GM19193 (cell line): ENCODE results near the gene CABLES1.

Experiments
- POLR2A ChIP-seq: IDR thresholded peaks from 4 replicates; pipeline ENCODE4 v1.6.1; 2011; ENCODE audit not compliant: insufficient read depth, insufficient read length; ENCODE audit errors: extremely low read depth

Gene CABLES1

GRCh38 chr18:23134780-23135549, at the start of gene CABLES1:
Gene CABLES1 (plus strand): TSS chr18:23135485. CDS start chr18:23135763, 278 bp downstream.
- peak; percentile 53 for TF ChIP-seq POLR2A

- TF ChIP-seq POLR2A, result no peak
These were observed 47.9 kb upstream of the CABLES1 start for GRCh38 chr18:23087352-23087751.

GRCh38 chr18:23088310-23088709, 47.0 kb upstream of the CABLES1 start:
- no peak for TF ChIP-seq POLR2A

GRCh38 chr18:23092121-23092520, 43.2 kb upstream of the CABLES1 start:
- TF ChIP-seq POLR2A, result no peak

GRCh38 chr18:23093772-23094171, 41.5 kb upstream of the CABLES1 start:
- TF ChIP-seq POLR2A, result no peak

GRCh38 chr18:23094411-23095190, 40.7 kb upstream of the CABLES1 start:
- TF ChIP-seq POLR2A, result no peak

GRCh38 chr18:23095463-23095862, 39.8 kb upstream of the CABLES1 start:
- no peak for TF ChIP-seq POLR2A

- no peak for TF ChIP-seq POLR2A
These were observed 35.7 kb upstream of the CABLES1 start for GRCh38 chr18:23099621-23100020.

- TF ChIP-seq POLR2A, result no peak
These were observed 33.3 kb upstream of the CABLES1 start for GRCh38 chr18:23101861-23102432.

- no peak for TF ChIP-seq POLR2A
These were observed 32.6 kb upstream of the CABLES1 start for GRCh38 chr18:23102493-23103261.

GRCh38 chr18:23103449-23103848, 31.8 kb upstream of the CABLES1 start:
- TF ChIP-seq POLR2A, result no peak

- no peak for TF ChIP-seq POLR2A
These were observed 30.3 kb upstream of the CABLES1 start for GRCh38 chr18:23105030-23105429.

- TF ChIP-seq POLR2A, result no peak
These were observed 29.6 kb upstream of the CABLES1 start for GRCh38 chr18:23105581-23106219.

GRCh38 chr18:23106575-23106974, 28.7 kb upstream of the CABLES1 start:
- TF ChIP-seq POLR2A, result no peak
